DOHH2 (cell line): ENCODE data around the gene PPM1H.

ENCODE experiments used
- H3F3A ChIP-seq: fragments of 200-600 bp; sonication (generic), shearing (Covaris generic); 2 replicates; pipeline ENCODE4 v1.6.0; 2016; ENCODE audit warnings: antibody characterized with exemption, mild to moderate bottlenecking; ENCODE audit not compliant: control insufficient read depth, insufficient read depth
- H3K27ac ChIP-seq: fragments of 200-600 bp; sonication (generic); 2 replicates; pipeline ENCODE4 v1.5.1; 2014; ENCODE audit warnings: low read depth, mild to moderate bottlenecking, low read length, moderate library complexity
- H3K27me3 ChIP-seq: fragments of 200-600 bp; sonication (generic); 2 replicates; pipeline ENCODE4 v1.6.1; 2014; ENCODE audit warnings: mild to moderate bottlenecking, low read length, mixed read lengths; ENCODE audit not compliant: control insufficient read depth
- H3K36me3 ChIP-seq: fragments of 200-600 bp; sonication (generic); 2 replicates; pipeline ENCODE4 v1.6.1; 2014; ENCODE audit warnings: mild to moderate bottlenecking, low read length, moderate library complexity, mixed read lengths; ENCODE audit not compliant: control insufficient read depth
- H3K4me1 ChIP-seq: fragments of 200-600 bp; sonication (generic); 2 replicates; pipeline ENCODE4 v1.6.1; 2014; ENCODE audit warnings: mild to moderate bottlenecking, low read length, mixed read lengths; ENCODE audit not compliant: control insufficient read depth
- H3K4me2 ChIP-seq: fragments of 200-600 bp; sonication (generic); 2 replicates; pipeline ENCODE4 v1.6.0; 2014; ENCODE audit warnings: mild to moderate bottlenecking, low read length, moderate library complexity
- H3K4me3 ChIP-seq: fragments of 200-600 bp; sonication (generic); 2 replicates; pipeline ENCODE4 v1.5.1; 2014; ENCODE audit warnings: mild to moderate bottlenecking, low read length, mixed read lengths
- H3K79me2 ChIP-seq: fragments of 200-600 bp; sonication (generic); 2 replicates; pipeline ENCODE4 v1.6.1; 2014; ENCODE audit warnings: mild to moderate bottlenecking, low read length, mixed read lengths; ENCODE audit not compliant: control insufficient read depth
- H3K9me2 ChIP-seq: fragments of 200-600 bp; sonication (generic); replicated peaks from 2 replicates; pipeline ENCODE4 v1.6.1; 2014; ENCODE audit warnings: mild to moderate bottlenecking, low read length, mixed read lengths; ENCODE audit not compliant: control insufficient read depth
- H3K9me3 ChIP-seq: fragments of 200-600 bp; sonication (generic); 2 replicates; pipeline ENCODE4 v1.6.1; 2014; ENCODE audit warnings: antibody characterized with exemption, low read length, mixed read lengths; ENCODE audit not compliant: control insufficient read depth, insufficient read depth
- H4K20me1 ChIP-seq: fragments of 200-600 bp; sonication (generic); 2 replicates; pipeline ENCODE4 v1.6.0; 2014; ENCODE audit warnings: low read depth, mild to moderate bottlenecking, antibody characterized with exemption, low read length, moderate library complexity; ENCODE audit not compliant: control insufficient read depth, insufficient read depth
- EZH2phosphoT487 ChIP-seq: fragments of 200-600 bp; sonication (generic); IDR thresholded peaks from 2 replicates; pipeline ENCODE4 v1.6.1; 2017; ENCODE audit warnings: borderline replicate concordance, mild to moderate bottlenecking, antibody characterized with exemption, low read length, moderate library complexity, mixed read lengths
- TF ChIP-seq, protein P1 (sequence below): fragments of 200-600 bp; sonication (generic); IDR thresholded peaks from one replicate; pipeline ENCODE4 v1.5.1; 2014; ENCODE audit warnings: antibody characterized with exemption, mild to moderate bottlenecking, low read depth, low read length; ENCODE audit not compliant: poor library complexity, severe bottlenecking

Gene PPM1H

DNA sequence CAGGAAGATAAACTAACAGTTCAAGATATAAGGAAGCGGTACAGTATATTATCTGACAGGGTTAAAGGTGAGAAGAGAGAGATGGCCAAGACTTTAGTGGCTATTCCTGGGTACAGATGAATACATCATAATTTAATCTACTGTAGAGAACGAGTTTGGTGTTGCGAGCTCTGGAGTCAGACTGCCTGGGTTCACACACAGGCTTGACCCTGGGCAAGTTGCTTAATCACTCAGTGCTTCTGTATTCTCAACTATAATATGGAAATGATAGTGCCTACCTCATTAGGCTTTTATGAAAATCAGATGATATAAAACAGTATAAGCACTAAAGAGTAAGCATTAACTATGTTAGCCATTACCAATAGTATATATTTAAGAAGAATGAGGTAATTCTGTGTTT, 3.5 kb downstream of the PPM1H start:
- Histone ChIP-seq H3K4me1 (peaks cover 12% of the 10 kb centered on the region), H3K27me3 (peaks cover 52% of the 10 kb centered on the region), H3K79me2 (no peaks in the 10 kb centered on the region), H4K20me1 (no peaks in the 10 kb centered on the region), H3K27ac (no peak overlapping the region), H3K9me2 (no peaks in the 10 kb centered on the region), H3K4me3 (no peak overlapping the region), H3F3A (peaks cover 3% of the 10 kb centered on the region; the same call in 1 of the 2 replicates), H3K4me2 (no peak overlapping the region), H3K9me3 (no peaks in the 10 kb centered on the region; the same call in 1 of the 2 replicates), H3K36me3 (no peaks in the 10 kb centered on the region)
- TF ChIP-seq, protein P1, sequence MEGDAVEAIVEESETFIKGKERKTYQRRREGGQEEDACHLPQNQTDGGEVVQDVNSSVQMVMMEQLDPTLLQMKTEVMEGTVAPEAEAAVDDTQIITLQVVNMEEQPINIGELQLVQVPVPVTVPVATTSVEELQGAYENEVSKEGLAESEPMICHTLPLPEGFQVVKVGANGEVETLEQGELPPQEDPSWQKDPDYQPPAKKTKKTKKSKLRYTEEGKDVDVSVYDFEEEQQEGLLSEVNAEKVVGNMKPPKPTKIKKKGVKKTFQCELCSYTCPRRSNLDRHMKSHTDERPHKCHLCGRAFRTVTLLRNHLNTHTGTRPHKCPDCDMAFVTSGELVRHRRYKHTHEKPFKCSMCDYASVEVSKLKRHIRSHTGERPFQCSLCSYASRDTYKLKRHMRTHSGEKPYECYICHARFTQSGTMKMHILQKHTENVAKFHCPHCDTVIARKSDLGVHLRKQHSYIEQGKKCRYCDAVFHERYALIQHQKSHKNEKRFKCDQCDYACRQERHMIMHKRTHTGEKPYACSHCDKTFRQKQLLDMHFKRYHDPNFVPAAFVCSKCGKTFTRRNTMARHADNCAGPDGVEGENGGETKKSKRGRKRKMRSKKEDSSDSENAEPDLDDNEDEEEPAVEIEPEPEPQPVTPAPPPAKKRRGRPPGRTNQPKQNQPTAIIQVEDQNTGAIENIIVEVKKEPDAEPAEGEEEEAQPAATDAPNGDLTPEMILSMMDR: no peak
- no peak for TF ChIP-seq EZH2phosphoT487

- no peaks in the 10 kb centered on the region; the same call in 1 of the 2 replicates for H3K9me3 ChIP-seq
- TF ChIP-seq, protein P1: no peak
- no peak for TF ChIP-seq EZH2phosphoT487
- no peaks in the 10 kb centered on the region for H4K20me1 ChIP-seq
- H3K4me2 ChIP-seq: no peak overlapping the region
- no peaks in the 10 kb centered on the region for H3K9me2 ChIP-seq
- H3K4me3 ChIP-seq: no peak overlapping the region
- H3K4me1 ChIP-seq: peaks cover 12% of the 10 kb centered on the region
- H3K36me3 ChIP-seq: no peaks in the 10 kb centered on the region
- H3K27me3 ChIP-seq: peaks cover 51% of the 10 kb centered on the region
- H3F3A ChIP-seq: peaks cover 3% of the 10 kb centered on the region; the same call in 1 of the 2 replicates
- H3K27ac ChIP-seq: no peak overlapping the region
- H3K79me2 ChIP-seq: no peaks in the 10 kb centered on the region
Observed at GRCh38 chr12:62930546-62931425, 4.2 kb downstream of the PPM1H start.

DNA sequence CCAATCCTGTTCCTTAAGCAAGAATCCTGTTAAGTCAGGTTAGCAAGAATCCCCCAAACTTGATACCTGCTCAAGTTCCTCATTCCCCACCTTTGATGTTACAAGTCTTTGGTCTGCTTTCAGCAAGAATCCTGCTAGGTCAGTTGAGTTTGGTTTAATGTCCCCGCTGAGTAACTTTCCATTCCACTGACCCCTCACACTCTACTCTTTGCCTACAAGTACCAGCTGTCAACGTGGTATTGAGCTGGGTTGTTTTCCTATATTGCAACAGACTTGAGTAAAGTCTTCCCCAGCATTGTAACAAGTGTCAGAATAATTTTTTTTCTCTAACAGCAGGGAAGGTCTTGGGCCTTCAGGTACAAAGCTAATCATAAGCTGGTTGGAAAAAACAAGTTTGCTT, 6.3 kb downstream of the PPM1H start:
- Histone ChIP-seq H3K9me2 (no peaks in the 10 kb centered on the region), H3K27ac (no peak overlapping the region), H3K27me3 (peaks cover 32% of the 10 kb centered on the region), H3K4me2 (no peak overlapping the region), H3K9me3 (no peaks in the 10 kb centered on the region; the same call in 1 of the 2 replicates), H3K4me1 (no peaks in the 10 kb centered on the region), H3F3A (no peaks in the 10 kb centered on the region), H3K36me3 (no peaks in the 10 kb centered on the region), H3K79me2 (no peaks in the 10 kb centered on the region), H3K4me3 (no peak overlapping the region), H4K20me1 (no peaks in the 10 kb centered on the region)
- no peak for TF ChIP-seq EZH2phosphoT487
- TF ChIP-seq, protein P1: no peak
